UCSD-AML1 (cell line): ENCODE results near the gene OGG1.

Experiments
- DNase-seq: peaks from one replicate; lab custom pipeline; 2025; ENCODE audit not compliant: unreplicated experiment; lab: John Stamatoyannopoulos, UW

Gene OGG1

DNA sequence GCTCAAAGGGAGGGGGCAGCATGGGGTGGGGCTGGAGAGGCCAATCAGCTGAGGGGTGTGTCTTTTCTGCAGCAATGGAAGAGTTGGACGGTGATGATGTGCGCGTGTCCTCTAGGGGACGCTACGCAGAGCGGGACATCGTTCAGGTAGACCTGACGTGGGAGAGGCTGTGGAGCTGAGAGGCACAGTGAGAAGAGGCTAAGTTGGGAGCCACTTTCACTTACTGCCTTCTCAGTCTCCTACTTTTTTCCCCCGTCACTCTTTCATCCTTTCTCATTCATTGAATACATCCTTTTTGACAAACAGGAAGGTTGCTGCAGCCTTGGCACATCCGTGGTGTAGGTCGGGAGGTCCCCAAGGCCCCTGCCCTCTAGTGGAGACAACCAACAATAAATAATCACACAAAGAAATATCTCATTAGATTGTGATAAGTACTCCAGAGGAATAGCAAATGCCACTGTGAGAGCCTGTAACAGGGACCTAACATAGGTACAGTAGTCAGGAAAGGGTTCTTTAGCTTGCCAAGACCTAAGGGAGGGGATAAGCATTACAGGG lies 22.6 kb upstream of the OGG1 start:
- DNase-seq, result peak; percentile 58

DNA sequence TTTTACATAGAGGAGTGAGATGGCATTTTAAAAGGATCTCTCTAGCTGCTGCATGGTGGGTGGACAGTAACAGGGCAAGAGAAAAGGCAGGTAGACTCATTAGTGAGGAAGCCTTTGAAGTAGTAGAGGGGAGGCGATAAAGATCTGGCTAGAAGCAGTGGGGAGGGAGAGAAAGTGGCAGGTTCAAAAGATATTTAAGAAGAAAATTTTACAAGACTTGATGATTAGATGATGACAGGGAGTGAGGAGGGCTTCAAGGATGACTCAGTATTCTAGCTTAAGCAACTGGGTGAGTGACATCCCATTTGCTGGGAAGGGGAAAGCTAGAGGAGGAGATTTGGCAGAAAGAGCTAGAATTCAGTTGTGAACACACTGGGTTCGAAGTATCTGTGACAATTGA lies 22.0 kb upstream of the OGG1 start:
- no peak for DNase-seq

- DNase-seq, result no peak
Measured at GRCh38 chr3:9729419-9729818, 20.3 kb upstream of the OGG1 start.

GRCh38 chr3:9730657-9731205 lies 19.0 kb upstream of the OGG1 start:
- DNase-seq, result no peak

DNA sequence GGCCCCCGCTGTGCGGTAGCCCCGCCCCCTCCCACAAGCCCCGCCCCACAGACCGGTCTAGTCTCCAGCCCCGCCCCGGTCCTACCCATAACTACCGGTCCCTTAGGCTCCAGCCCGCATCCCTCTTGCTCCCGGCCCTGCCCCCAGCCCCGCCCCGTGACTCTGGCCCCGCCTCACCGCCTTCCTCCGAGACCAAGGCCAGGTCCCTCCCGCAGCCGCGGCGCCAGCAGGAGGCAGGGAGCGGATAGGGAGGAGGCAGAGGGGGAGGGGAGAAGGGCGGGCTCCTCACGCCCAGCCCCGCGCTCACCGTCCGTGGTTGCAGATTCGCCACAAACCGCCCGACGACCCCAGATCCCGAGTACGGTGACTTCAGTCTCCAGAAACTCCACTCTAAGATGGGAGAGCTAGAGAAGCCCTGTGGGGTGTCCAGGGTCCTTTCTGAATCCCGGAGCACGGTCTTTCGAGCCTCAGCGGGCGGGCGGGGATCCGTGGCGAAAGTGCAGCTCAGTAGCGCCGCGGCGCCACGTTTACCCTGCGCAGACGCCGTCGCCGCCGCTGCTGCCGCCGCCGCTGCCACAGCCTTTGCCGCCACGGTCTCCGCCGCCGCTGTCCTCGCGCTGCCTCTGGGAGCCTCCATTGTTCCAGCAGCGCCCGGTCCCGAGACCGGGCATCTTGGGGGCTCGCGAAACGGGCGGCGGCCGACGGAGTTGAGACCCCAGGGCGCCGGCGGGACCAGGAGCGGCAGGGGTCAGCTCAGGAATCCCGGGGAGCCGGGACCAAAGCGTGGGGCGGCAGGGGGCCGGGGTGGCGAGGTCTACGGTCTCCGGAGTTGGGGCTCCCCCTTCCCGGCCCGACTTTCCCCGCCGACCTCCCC lies 18.3 kb upstream of the OGG1 start, which contains the start of gene BRPF1:
BRPF1 (plus strand) TSS at position 530 of the 874 bp plus-strand sequence. CDS start 2,406 bp downstream, outside the sequence.
- peak; percentile 100 for DNase-seq

GRCh38 chr3:9732080-9732739 lies 17.5 kb upstream of the OGG1 start:
- peak; percentile 72 for DNase-seq

GRCh38 chr3:9732740-9733115 lies 17.0 kb upstream of the OGG1 start:
- DNase-seq, result no peak

DNA sequence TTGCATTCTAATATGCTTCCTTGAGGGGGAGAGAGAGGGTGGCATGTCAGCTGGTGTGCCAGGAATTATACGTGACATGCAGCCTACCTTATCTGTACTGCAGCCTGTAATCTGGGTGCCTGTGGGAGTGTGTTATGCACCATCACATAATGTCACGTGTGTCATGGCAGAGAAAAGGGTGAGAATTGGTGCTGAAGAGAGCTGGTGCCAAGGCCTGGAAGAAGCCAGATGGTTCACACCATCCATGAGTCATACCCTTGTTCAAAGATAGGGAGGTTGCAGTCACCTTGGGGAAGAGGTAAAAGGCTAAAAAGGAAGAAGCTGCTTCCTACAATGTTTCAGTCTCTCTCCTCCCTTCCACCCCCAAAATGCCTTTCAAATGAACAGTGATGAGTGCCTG lies 12.9 kb upstream of the OGG1 start:
- no peak for DNase-seq

- DNase-seq, result no peak
Measured at GRCh38 chr3:9739181-9739580, 10.6 kb upstream of the OGG1 start.

DNA sequence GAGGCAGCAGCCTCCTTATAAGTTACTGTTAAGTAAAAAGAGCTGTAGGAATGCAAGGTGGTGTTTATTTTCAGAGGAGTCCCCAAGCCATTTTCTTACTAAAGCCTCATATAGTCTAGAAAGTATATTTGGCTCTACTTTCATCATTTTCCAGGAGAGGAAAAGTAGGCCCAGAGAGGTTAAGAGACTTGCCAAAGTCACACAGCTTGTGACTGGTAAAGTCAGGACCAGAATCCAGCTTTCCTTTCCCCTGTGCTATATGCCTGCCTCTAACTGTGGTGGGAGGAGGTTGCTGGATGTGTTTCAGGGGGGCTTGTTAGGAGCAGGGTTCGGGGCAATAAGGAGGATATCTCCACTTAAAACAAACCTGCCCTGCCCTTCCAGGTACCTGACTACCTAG lies 7.2 kb upstream of the OGG1 start:
- DNase-seq, result no peak

GRCh38 chr3:9743548-9743947 lies 6.2 kb upstream of the OGG1 start:
- DNase-seq, result no peak

DNA sequence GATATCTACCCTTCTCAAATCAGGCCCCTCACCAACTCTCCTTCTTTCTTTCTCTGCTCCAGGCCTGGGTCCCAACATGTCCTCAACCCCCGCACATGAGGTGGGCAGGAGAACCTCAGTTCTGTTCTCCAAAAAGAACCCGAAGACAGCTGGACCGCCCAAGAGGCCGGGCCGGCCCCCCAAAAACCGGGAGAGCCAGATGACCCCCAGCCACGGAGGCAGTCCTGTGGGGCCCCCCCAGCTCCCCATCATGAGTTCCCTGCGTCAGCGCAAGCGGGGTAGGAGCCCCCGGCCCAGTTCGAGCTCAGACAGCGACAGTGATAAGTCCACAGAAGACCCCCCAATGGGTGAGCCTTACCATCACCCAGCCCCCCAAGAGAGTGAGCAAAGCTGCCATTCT lies 5.6 kb upstream of the OGG1 start:
- DNase-seq, result no peak

- no peak for DNase-seq
Measured at GRCh38 chr3:9745521-9745920, 4.2 kb upstream of the OGG1 start.

DNA sequence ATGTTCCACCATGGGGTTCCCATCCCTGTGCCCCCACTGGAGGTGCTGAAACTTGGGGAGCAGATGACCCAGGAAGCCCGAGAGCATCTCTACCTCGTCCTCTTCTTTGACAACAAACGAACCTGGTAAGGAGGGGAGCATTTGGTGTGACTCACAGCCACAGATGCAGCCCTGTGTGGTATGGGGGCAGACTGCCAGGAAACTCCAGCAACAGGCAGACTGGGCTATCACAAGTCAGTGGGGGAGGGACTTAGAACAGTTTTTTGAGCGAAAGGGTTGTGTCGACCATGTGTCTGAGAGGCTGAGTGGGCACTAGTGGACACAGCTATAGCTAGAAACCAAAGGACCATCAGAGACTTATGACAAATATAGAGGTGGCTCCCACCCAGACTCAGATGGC lies 3.4 kb upstream of the OGG1 start:
- no peak for DNase-seq

GRCh38 chr3:9747267-9747666 lies 2.5 kb upstream of the OGG1 start:
- DNase-seq, result no peak

DNA sequence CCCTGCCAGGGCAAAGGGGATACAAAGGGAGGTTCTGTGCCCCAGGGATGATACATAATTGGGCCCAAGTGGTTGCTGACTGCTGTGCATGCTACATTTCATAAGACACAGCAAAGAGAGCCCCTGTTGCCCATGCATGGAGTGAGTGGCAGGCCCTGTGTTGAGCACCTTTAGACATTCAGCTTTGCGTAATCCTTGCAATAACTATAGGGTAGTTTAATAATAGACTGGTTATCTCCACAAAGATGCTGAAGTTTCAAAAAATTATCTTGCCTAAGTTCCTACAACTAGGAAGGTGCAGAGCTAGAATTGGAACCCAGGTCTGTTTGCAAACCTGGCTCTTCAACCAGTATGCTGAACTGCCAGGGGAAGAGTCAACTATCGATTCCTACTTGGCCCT lies 1.7 kb upstream of the OGG1 start:
- no peak for DNase-seq

DNA sequence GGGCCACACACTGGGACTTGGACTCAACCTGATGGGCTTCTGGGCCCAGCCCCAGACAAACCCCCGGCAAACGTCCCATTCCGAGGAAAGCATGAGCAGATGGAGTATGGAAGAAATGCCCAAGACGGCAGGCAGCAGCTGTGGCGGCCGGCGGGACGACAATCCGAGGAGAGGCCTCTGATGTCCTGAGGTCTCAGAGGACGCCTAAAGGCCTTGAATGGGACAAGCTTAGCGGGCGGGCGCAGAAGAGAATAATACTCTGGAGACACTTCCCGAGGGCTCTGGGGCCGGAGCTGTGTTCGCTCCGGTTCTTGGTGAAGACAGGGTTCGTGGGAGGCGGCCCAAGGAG lies 482 bp upstream of the OGG1 start:
- no peak for DNase-seq

DNA sequence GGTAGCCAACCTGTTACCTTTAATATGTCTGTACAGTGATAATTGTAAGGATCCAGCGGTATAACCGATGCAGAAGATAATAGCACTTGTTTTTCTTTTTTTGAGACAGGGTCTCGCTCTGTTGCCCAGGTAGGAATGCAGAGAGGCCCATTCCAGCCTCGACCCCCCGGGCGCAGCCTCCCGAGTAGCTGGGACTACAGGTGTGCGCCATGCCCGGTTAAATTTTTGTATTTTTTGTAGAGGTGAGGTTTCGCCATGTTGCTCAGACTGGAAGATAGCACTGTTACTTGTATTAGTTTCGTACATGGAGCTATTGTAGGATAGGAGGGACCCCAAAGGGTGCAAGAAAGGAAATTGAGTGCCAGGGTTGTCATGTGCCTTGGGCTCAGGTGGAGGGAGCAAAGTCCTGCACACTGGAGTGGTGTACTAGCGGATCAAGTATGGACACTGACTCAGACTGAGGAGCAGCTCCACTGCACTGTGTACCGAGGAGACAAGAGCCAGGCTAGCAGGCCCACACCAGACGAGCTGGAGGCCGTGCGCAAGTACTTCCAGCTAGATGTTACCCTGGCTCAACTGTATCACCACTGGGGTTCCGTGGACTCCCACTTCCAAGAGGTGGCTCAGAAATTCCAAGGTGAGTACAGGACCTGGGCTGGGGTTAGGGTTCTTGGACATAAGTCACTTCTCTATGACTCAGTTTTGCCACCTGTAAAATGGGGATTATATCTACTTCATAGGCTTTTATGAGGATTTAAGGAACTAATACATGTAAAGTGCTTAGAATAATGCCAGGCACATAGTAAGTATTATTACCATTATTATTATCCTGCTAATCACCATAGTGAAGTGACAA lies 1.0 kb downstream of the OGG1 start:
- DNase-seq, result no peak

DNA sequence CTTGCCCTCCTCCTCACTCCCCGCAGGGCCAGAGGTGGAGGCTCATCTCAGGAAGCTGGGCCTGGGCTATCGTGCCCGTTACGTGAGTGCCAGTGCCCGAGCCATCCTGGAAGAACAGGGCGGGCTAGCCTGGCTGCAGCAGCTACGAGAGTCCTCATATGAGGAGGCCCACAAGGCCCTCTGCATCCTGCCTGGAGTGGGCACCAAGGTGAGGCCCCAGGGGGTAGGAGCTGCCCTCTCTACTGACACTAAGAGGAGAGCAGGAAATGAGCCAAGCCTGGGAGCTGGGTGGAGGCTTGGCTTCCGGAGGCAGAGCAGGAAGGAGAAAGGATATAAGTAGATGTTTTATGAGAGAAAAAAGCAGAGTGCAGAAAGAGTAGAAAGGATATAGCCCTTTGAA lies 4.9 kb downstream of the OGG1 start:
- DNase-seq, result peak; percentile 62

DNA sequence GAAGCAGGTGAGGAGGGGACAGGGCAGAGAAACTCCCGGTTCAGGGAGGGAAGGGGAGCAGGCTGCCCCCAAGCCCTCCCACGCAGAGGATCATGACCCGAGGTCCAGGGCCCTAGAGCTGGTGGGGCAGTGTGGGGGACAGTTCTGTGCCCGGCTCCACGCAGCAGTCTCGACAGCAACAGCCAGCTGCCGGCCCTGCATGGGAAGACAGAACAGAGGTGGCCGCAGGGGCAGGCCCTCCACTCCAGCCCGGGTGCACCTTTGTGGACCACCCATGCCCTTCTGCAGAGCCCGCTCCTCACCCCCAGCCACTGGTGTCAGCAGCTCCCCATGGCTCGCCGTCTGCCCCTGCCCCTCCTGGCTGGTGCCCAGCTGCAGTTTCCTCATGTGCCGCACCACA lies 7.7 kb downstream of the OGG1 start:
- no peak for DNase-seq
